HG02763 (cell line): ENCODE measurements around the gene RCN2.
A peak's percentile ranks its signal among the peaks of the same experiment; 100 is the strongest.
"Not testable (repeated sequence)": the region's sequence is repeated elsewhere in the genome, so short reads cannot be mapped to it uniquely, and the experiment has no call there.

Source experiments
- ATAC-seq: cut with Tn5 transposase; IDR thresholded peaks from one replicate; pipeline ENCODE4 v1.9.1; 2021; ENCODE audit warnings: mild to moderate bottlenecking, moderate library complexity; ENCODE audit not compliant: unreplicated experiment

RCN2 gene, protein sequence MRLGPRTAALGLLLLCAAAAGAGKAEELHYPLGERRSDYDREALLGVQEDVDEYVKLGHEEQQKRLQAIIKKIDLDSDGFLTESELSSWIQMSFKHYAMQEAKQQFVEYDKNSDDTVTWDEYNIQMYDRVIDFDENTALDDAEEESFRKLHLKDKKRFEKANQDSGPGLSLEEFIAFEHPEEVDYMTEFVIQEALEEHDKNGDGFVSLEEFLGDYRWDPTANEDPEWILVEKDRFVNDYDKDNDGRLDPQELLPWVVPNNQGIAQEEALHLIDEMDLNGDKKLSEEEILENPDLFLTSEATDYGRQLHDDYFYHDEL

DNA sequence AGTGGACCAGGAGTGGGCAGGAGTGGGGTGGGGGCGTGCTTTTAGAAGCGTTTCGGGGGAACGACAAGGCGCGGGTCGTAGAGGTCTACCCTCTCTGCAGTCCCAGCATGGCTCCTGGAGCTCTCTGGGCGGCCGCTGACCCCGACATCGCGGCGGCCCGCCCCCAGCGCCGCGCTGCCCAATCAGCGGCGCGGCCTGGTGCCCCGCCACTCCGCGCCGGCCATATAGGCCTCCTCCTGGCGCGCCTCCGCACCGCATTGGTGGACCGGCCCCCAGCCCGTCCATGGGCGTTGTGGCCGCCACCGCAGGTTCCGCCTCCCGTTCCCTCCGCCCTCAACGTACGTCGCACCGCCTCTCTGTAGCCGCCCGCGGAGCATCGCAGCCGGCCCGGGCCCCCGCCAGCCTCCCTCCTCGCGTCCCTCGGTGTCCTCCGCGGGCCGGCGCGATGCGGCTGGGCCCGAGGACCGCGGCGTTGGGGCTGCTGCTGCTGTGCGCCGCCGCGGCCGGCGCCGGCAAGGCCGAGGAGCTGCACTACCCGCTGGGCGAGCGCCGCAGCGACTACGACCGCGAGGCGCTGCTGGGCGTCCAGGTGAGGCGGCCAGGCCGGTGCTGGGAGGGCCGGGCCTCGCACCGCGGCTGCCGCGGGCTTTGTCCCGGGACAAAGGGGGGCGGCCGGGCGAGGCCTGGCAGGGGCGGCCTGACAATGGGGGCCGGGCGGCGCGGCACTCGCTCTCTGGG lies at the start of gene RCN2:
TSS of gene RCN2 (plus strand) at position 353 of the 738 bp plus-strand sequence. CDS start at position 446, 93 bp downstream.
- ATAC-seq, result peak; percentile 99

DNA sequence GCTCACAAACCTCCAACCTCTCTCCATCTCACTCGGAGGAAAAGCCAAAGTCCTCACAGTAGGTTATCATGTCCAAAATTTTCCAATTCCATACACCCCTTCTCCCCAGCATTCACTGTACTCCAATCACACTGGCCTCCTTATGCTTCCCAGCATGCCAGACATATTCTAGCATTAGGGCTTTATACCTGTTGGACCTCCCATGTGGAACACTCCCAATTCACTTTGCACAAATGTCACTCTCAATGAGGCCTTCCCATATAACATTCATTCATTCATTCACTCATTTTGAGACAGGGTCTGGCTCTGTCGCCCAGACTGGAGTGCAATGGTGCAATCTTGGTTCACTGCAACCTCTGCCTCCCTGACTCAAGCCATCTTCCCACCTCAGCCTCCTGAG lies 46.3 kb upstream of the RCN2 start:
- no peak for ATAC-seq

DNA sequence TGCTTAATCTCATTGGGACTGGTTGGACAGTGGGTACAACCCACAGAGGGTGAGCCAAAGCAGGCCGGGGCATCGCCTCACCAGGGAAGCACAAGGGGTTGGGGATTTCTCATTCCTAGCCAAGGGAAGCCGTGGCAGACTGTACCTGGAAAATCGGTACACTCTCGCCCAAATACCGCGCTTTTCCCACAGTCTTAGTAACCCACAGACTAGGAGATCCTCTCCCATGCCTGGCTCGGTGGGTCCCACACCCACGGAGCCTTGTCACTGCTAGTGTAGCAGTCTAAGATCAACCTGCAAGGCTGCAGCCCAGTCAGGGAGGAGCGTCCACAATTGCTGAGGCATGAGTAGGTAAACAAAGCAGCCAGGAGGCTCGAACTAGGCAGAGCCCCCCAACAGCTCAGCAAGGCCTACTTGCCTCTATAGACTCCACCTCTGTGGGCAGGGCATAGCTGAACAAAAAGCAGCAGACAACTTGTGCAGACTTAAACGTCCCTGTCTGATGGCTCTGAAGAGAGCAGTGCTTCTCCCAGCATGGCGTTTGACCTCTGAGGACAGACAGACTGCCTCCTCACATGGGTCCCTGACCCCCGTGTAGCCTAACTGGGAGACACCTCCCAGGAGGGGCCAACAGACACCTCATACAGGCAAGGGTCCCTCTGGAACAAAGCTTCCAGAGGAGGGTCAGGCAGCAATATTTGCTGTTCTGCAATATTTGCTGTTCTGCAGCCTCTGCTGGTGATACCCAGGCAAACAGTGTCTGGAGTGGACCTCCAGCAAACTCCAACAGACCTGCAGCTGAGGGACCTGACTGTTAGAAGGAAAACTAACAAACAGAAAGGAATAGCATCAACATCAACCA lies 44.0 kb upstream of the RCN2 start:
- ATAC-seq, result not testable (repeated sequence)

DNA sequence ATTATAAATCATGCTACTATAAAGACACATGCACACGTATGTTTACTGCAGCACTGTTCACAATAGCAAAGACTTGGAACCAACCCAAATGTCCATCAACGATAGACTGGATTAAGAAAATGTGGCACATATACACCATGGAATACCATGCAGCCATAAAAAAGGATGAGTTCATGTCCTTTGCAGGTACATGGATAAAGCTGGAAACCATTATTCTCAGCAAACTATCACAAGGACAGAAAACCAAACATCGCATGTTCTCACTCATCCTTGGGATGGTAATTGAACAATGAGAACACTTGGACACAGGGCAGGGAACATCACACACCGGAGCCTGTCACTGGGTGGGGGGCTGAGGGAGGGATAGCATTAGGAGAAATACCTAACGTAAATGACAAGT lies 38.7 kb upstream of the RCN2 start:
- not testable (repeated sequence) for ATAC-seq

DNA sequence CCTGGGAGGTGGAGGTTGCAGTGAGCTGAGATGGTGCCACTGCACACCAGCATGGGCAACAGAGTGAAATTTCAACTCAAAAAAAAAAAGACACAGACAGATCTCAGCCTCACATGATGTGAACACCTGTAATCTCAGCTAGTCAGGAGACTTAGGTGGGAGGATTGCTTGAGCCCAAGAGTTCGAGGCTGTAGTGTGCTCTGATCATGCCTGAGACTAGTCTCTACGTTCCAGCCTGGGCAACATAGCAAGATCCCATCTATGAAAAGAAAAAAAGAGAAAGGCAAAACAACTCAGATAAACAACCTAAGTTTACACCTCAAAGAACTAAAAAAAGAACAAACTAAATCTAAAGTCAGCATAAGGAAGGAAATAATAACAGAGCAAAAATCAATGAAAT lies 37.4 kb upstream of the RCN2 start:
- no peak for ATAC-seq

DNA sequence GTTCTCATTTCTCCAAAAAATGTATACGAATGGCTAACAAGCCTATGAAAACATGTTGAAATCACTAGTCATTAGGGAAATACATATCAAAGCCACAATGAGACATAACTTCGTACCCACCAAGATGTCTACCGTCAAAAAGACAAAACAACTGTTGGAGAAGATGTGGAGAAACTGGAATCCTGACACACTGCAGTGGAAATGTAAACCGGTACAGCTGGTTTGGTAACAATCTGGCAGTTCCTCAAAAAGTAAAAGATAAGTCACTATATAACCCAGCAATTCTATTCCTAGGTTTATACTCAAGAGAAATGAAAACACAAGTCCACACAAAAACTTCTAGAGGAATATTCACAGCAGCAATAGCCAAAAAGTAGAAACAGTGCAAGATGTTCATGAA lies 33.4 kb upstream of the RCN2 start:
- ATAC-seq, result no peak

DNA sequence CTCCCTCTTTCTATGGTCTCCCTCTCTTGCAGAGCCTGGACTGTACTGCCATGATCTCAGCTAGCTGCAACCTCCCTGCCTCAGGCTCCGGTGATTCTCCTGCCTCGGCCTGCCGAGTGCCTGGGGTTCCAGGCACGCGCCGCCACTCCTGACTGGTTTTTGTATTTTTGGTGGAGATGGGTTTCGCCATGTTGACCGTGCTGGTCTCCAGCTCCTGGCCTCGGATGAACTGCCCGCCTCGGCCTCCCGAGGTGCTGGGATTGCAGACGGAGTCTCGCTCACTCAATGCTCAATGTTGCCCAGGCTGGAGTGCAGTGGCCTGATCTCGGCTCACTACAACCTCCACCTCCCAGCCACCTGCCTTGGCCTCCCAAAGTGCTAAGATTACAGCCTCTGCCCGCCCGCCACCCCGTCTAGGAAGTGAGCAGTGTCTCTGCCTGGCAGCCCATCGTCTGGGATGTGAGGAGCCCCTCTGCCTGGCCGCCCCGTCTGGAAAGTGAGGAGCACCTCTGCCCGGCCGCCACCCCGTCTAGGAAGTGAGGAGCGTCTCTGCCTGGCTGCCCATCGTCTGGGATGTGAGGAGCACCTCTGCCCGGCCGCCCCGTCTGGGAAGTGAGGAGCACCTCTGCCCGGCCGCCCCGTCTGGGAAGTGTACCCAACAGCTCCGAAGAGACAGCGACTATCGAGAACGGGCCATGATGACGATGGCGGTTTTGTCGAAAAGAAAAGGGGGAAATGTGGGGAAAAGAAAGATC lies 32.2 kb upstream of the RCN2 start:
- ATAC-seq, result not testable (repeated sequence)

DNA sequence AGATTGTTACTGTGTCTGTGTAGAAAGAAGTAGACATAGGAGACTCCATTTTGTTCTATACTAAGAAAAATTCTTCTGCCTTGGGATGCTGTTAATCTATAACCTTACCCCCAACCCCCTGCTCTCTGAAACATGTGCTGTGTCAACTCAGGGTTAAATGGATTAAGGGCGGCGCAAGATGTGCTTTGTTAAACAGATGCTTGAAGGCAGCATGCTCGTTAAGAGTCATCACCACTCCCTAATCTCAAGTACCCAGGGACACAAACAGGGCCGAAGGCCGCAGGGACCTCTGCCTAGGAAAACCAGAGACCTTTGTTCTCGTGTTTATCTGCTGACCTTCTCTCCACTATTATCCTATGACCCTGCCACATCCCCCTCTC lies 31.6 kb upstream of the RCN2 start:
- ATAC-seq, result not testable (repeated sequence)

DNA sequence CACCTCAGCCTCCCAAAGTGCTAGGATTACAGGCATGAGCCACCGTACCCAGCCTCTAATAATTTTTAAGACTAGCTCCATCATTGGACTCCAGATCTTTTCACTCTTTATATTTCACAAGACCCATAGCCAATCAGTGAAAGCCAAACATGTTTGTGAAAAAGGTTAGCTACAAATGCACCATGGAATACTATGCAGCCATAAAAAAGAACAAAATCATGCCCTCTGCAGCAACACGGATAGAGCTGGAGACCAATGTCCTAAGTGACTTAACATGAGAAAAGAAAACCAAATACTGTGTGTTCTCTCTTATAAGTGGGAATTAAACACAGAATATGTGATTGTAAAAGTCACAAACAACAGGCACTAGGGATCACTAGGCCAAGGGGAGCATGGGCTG lies 29.6 kb upstream of the RCN2 start:
- ATAC-seq, result no peak

DNA sequence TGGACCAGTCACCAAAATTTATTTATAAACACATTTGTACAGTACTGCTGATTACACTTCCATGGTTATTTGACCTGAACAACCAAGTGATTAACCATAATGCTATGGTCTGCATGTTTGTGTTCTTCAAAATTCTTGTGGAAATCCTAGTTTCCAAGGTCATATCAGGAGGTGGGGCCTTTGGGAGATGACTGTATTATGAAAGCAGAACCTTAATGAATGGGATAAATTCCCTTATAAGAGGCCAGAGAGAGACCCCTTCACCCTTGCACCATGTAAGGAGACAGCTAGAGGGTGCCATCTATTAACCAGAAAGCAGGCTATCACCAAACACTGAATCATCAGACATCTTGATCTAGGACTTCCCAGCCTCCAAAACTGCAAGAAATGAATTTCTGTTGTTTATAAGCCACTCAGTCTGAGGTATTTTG lies 28.3 kb upstream of the RCN2 start:
- ATAC-seq, result no peak

DNA sequence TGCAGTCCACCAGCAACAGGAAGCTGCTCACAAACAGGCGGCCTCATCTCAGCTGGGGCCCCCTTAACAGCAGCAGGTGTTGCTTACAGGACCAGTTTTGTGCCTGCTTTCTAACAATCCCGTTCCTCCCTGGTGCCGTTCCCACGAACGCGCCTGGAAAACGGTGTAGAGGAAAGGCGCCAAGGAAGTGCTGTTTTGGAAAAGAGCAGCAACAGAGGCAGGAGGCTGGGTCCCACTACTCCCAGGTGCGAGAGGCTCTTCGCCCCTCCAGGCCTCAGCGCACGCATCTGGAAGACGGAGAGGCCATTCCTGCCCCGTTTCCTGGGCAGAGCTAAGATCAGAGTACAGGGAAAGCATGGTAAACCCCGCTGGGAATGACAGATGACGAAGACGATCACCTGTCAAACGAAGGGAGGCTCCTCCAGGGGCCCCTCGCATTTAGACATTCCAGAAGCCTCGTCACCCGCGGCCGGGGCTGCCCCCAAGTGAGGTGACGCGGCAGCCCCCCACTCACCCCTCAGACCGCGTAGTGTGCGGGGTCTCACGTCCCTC lies 27.0 kb upstream of the RCN2 start:
- ATAC-seq, result peak; percentile 13

DNA sequence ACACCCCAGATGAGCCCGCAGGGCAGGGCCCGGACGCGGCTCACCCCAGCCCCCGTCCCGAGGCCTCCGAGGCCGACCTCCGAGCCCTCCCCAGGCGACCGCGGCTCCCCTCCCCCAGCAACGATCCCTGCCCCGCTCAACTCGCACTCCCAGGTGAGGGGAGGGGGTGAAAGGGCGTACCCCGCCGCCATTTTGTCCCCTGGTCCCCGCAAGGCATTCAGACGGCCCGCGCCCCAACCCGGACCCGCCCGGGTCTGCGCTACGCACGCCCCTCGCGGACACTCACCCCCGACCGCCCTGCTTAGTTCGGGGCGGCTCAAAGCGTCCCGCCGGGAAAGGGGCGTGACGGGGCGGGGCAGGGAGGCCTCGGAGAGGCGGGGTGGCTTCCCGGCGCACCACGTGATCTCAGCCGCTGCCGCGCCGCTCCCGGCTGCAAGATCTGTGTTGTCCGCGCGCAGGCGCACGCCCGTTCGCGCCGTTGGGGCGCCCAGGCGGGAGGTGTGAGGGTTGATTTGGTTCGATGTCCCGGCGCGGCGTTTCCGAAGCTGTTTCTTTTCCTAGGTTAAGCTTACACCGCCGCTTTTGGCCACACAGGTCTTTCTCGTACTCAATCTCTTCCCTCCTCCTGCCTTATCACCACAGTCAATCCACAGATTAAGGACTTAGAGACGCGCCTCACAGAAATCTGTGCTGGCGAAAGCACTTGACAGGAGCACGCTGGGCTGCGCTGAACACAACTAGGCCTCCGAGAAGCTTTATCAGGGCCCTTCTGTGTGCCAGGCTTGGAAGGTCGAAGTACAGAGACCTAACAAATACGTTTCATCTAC lies 26.3 kb upstream of the RCN2 start, which contains the start of gene SCAPER:
TSS of gene SCAPER (minus strand) at position 328 of the 827 bp plus-strand sequence. CDS start 21,523 bp downstream, outside the sequence.
- ATAC-seq, result peak; percentile 92

DNA sequence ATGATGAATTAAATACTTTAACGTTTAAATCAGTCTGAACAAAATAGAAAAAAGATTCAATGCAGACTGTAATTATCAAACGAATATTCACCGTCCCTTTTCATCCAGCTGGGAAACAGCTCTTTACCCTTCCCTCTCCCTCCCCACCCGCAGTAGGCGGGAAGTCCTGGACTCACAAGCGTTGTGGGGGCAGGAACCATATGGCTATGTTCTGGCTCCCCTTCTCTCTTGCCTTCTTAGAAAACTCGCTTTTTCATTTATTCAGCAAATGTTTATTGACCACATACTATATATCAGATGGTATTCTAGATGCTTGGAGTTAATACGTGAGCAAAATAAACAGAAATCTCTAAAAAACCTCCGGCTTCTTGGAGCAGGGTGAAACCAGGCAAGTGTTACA lies 25.7 kb upstream of the RCN2 start:
- ATAC-seq, result no peak

DNA sequence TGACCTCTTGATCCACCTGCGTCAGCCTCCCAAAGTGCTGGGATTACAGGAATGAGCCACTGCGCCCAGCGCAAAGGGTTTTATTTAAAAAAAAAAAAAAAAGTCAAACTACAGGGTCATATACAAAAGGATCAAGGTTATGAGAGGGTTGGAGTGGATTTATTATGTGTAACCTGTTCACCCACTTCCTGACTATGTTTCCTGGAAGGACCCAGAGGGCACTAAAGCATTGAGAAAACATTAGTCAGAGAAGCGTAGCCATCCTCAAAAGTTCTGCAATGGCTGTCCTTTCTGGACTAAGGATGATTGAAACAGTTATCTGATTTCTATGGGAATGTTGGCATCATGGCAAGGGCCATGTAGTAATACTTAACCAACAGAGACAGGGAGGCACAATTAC lies 19.1 kb upstream of the RCN2 start:
- ATAC-seq, result no peak

DNA sequence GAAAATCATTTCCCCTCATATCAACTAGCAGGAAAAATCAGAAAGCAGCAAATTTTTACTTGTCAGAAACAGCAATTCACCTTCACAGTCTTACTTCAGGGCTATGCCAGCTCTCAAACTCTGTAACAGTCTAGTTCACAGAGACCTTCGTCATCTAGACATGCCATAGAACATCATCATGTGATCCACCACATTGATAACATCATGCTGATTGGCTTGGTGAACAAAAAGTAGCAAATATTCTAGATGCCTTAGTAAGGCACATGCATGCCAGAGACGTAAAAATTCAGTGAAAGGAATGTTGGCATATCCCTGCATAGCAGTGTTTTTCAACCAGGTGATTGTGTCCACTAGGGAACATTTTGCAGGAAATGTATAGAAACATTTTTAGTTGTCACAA lies 17.8 kb upstream of the RCN2 start:
- no peak for ATAC-seq

DNA sequence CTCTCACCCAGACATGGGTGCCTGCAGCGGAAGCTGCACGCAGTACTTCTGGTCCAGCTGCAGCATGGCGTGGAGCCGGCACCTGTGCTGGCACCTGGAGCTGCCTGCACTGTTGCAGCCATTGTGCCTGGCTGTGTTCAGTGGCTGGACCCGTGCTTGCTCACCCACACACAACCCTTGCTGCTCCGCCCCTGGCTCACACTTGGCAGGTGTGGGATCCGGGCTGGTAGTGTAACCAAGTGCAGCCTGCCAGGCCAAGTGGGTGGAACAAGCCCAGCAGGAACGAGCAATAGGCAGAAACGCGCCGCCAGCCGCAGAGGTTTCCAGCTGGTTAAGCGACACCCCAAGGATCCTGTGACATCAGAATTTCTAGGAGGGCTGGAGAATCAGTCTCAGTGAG lies 15.2 kb upstream of the RCN2 start:
- no peak for ATAC-seq

DNA sequence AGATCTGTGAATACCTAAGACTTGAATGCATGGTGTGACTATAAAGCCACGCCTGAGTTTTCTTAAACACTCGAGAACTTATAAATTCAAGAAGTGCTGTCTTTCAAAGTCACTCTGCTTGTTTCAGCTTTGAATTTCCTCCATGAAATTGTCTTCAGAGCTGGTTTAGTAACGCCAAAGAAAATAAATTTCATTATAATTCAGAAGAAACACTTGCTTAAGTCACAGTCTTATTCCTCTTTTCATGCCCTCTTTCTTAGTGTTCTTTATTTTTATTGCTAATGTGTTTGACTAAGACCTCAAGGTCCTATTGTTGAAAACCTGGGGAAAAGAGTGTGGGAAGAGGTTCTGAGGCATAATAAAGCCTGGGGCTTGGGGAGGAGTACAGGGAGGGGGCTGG lies 3.3 kb upstream of the RCN2 start:
- ATAC-seq, result no peak

DNA sequence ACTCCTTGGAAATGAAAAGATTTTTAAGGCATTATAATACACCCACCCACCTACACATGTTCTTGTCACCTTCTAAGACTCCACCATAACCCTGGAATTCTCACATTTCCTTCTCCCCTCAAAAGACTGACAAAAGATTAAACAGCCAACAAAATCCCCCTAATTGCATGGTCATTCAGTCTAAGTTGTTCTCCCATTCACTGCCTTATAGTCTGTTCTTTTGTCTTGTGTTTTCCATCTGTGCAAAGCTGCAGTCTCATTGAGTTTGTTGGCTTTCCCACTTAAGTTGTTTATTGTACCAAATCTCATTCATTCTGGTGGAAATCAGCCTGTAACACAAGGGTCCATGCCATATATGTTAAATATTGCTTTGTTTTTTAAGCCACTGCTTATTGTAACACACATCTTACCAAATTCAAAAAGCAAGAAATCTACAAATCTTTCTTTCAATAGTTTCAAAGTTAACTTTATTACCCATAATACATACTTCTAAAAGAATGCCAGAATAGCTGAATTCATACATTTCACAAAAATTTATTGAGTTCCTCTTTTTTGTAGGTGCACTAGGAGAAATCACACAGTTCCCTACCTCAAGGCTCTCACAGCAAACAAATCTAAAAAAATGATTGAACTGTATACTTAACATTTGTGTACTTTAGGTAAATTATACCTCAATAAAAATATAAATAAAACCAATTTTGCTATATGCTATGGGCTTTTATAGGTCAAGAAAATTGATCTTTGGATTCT lies 2.4 kb upstream of the RCN2 start:
- no peak for ATAC-seq
